K562 (cell line): ENCODE data around the gene FTSJ3. TPM values are rescaled to one million over a fixed set of nuclear protein-coding genes. Genes with fewer than 3 reads are reported as not detected.

Source experiments
- ASH1L ChIP-seq: fragments of 450-650 bp; IDR thresholded peaks from 2 replicates; pipeline ENCODE4 v1.6.1; 2018; ENCODE audit warnings: borderline replicate concordance, mild to moderate bottlenecking, low read depth; ENCODE audit not compliant: partially characterized antibody
- CHCHD3 ChIP-seq: fragments of 250-450 bp; sonication (Bioruptor Pico); IDR thresholded peaks from 2 replicates; pipeline ENCODE4 v2.1.2; 2022; ENCODE audit warnings: mild to moderate bottlenecking
- DEAF1 ChIP-seq: fragments of 450-650 bp; formaldehyde crosslinking; IDR thresholded peaks from 2 replicates; pipeline ENCODE4 v1.4.0; 2020; ENCODE audit warnings: mild to moderate bottlenecking, moderate library complexity
- ETV5 ChIP-seq: sonication (generic); formaldehyde crosslinking; IDR thresholded peaks from 2 replicates; pipeline ENCODE4 v1.4.0; 2020; ENCODE audit warnings: low read depth, mild to moderate bottlenecking, missing genetic modification reagents
- GABPA ChIP-seq: fragments of 200-800 bp; sonication (Bioruptor generic); conservative IDR thresholded peaks from 2 replicates; pipeline ENCODE4 v1.6.1; 2016; ENCODE audit warnings: low read depth, missing genetic modification characterization, missing compliant biosample characterization
- NFE2L1 ChIP-seq: fragments of 450-650 bp; IDR thresholded peaks from 2 replicates; pipeline ENCODE4 v1.6.1; 2016; ENCODE audit warnings: missing genetic modification characterization, low read depth, mild to moderate bottlenecking, missing compliant biosample characterization, moderate library complexity, borderline replicate concordance
- PURB ChIP-seq: sonication (generic); formaldehyde crosslinking; IDR thresholded peaks from 2 replicates; pipeline ENCODE4 v1.9.0; 2021; ENCODE audit warnings: low read depth, mild to moderate bottlenecking, missing genetic modification reagents
- ZNF592 ChIP-seq: fragments of 450-650 bp; IDR thresholded peaks from 2 replicates; pipeline ENCODE4 v1.6.1; 2017; ENCODE audit warnings: antibody characterized with exemption, mild to moderate bottlenecking
- ZNF764 ChIP-seq: fragments of 250-450 bp; sonication (Bioruptor Pico); IDR thresholded peaks from 2 replicates; pipeline ENCODE4 v1.4.0; 2020; ENCODE audit warnings: low read depth, mild to moderate bottlenecking, moderate library complexity
- polyA plus RNA-seq, 8 experiments: library from polyadenylated mRNA; depleted of rRNA in 4 of 8; stranded (reverse) in 5 of 8; unstranded in 3 of 8; fragments of >200 nt; fragmentation: Nextera tagmentation in 2 of 8; fragmentation: Illumina TruSeq in 1 of 8; extraction: Ambion mirVana in 2 of 8; extraction: Trizol in 1 of 8; gene quantifications; 2 replicates each; pipeline versions ENCODE4 v1.2.1 to v1.2.3, GENCODE V29; 2011 to 2014; ENCODE audit warnings: inconsistent platforms in 1 of 8, missing spikeins in 1 of 8
- total RNA-seq, 7 experiments: library from RNA; depleted of rRNA in 6 of 7; stranded (reverse); fragments of >200 nt in 6 of 7; fragmentation: Illumina TruSeq in 2 of 7; extraction: Trizol in 2 of 7; gene quantifications; 2 replicates each; pipeline versions ENCODE4 v1.2.1 to v1.2.3, GENCODE V29; 2011 to 2021; ENCODE audit warnings: low replicate concordance in 1 of 7

The FTSJ3 gene
- total and polyA plus RNA-seq, 9 of the 15 experiments (the other 6 are each of a cell fraction or from before 2014, with no cell fraction given) = 18.0 to 65.6 (median 52.4) TPM

- TF ChIP-seq GABPA (tag) = no peak
- TF ChIP-seq ETV5 (CRISPR knock-in tag) = no peak
- no peak for TF ChIP-seq PURB (CRISPR knock-in tag)
- no peak for TF ChIP-seq CHCHD3 (CRISPR knock-in tag)
- no peak for TF ChIP-seq NFE2L1 (tag)
- no peak for TF ChIP-seq ASH1L
- no peak for TF ChIP-seq ZNF764
- no peak for TF ChIP-seq ZNF592
- TF ChIP-seq DEAF1 (CRISPR knock-in tag) = no peak
- TF ChIP-seq, all 486 proteins: peak for 0
Observed at GRCh38 chr17:63855185-63855584, 27.7 kb upstream of the FTSJ3 start (continued).
